Bronchial epithelial cell (primary cell): ENCODE data around the gene FNDC3A. TPM values are rescaled to one million over a fixed set of nuclear protein-coding genes. Genes with fewer than 3 reads are reported as not detected.

ENCODE experiments used
- DNase-seq: peaks from one replicate; pipeline ENCODE4 v3.0.0-alpha.2; 2010; ENCODE audit warnings: low read depth
- FAIRE-seq: peaks from 2 replicates; lab custom pipeline; 2011; peaks lifted over from hg19 to GRCh38; lab: Jason Lieb, UNC
- H3K27me3 ChIP-seq: 2 replicates; pipeline ENCODE4 v1.5.1; 2011; ENCODE audit warnings: low read length; ENCODE audit not compliant: control insufficient read depth, insufficient read depth
- H3K36me3 ChIP-seq: 2 replicates; pipeline ENCODE4 v1.5.1; 2011; ENCODE audit warnings: low read length; ENCODE audit not compliant: control insufficient read depth, insufficient read depth
- H3K4me3 ChIP-seq: 2 replicates; pipeline ENCODE4 v1.5.1; 2011; ENCODE audit warnings: mild to moderate bottlenecking, low read depth, low read length, control low read depth
- CTCF ChIP-seq: IDR thresholded peaks from 2 replicates; pipeline ENCODE4 v1.5.1; 2011; ENCODE audit warnings: mild to moderate bottlenecking, moderate library complexity, low read length, control low read depth, inconsistent platforms; ENCODE audit not compliant: insufficient read depth, severe bottlenecking
- total RNA-seq: library from RNA; depleted of rRNA; stranded (reverse); fragments of >200 nt; gene quantifications from 2 replicates; pipeline ENCODE4 v1.2.1, GENCODE V29; 2014

FNDC3A gene
- total RNA-seq, 1 donor from 2014 or later, result 24.0 TPM

- no peak for TF ChIP-seq CTCF
- FAIRE-seq (no peak), DNase-seq (no peak)
- Histone ChIP-seq H3K27me3 (no peaks in the 10 kb centered on the region), H3K4me3 (no peak overlapping the region), H3K36me3 (no peaks in the 10 kb centered on the region)
Observed at GRCh38 chr13:48939728-48940127, 36.0 kb upstream of the FNDC3A start.

GRCh38 chr13:48942131-48942530 lies 33.6 kb upstream of the FNDC3A start:
- FAIRE-seq, result no peak
- Histone ChIP-seq H3K27me3 (no peaks in the 10 kb centered on the region), H3K4me3 (no peak overlapping the region), H3K36me3 (no peaks in the 10 kb centered on the region)
- DNase-seq, result peak; percentile 48
- no peak for TF ChIP-seq CTCF

GRCh38 chr13:48944221-48944620 lies 31.5 kb upstream of the FNDC3A start:
- Histone ChIP-seq H3K4me3 (no peak overlapping the region), H3K27me3 (no peaks in the 10 kb centered on the region), H3K36me3 (no peaks in the 10 kb centered on the region)
- no peak for TF ChIP-seq CTCF
- DNase-seq (no peak), FAIRE-seq (no peak)

DNA sequence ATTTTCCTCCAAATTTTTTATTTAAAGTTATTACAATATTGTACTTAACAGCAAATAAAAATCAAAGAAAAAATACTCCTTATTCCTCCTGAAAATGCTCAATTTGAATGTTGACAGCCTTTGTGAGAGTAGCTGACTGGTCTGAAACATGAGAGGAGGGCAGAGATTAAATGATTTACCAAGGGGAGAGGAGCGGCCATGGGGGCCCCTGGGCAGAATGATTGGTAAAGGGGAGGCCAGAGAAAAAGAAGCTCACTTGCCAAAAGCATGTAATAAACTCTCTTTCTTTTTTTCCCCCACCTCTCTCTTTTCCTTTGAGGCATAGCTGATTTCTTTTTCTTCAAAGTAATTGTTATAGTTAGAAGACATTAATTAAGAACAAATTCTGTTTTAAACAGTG lies 30.1 kb upstream of the FNDC3A start:
- no peak for FAIRE-seq
- H3K4me3 ChIP-seq, result no peak overlapping the region
- H3K36me3 ChIP-seq, result no peaks in the 10 kb centered on the region
- no peaks in the 10 kb centered on the region for H3K27me3 ChIP-seq
- DNase-seq, result no peak
- no peak for TF ChIP-seq CTCF

DNA sequence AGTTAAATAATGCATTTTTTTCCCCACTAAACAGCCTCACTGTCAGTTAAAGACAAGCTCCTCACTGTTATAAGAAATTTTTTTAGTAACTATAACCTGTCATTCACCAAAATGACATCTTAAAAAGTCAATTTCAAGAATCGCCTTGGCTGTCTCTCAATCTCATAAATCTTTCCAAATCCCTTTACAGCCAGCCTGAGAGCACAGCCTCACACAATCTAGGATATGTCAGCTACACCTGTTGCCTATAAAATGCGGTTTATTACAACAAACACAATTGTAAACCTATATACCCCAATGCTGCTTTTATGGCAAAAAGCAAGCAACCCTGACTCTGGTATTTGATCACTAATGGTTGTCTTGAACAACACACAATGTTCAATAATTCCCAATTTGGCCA lies 29.5 kb upstream of the FNDC3A start:
- Histone ChIP-seq H3K4me3 (no peak overlapping the region), H3K27me3 (no peaks in the 10 kb centered on the region), H3K36me3 (no peaks in the 10 kb centered on the region)
- TF ChIP-seq CTCF, result no peak
- FAIRE-seq (no peak), DNase-seq (no peak)
